Activated gamma-delta T cell (primary cell): ENCODE results near the gene PXDN.

Experiments used
- DNase-seq: peaks from one replicate; lab custom pipeline; 2025; lab: John Stamatoyannopoulos, UW

PXDN gene

GRCh38 chr2:1755436-1756191, 11.3 kb upstream of the PXDN start:
- DNase-seq: no peak

- DNase-seq: no peak
Measured at GRCh38 chr2:1754461-1755170, 10.3 kb upstream of the PXDN start.

GRCh38 chr2:1754046-1754445, 9.7 kb upstream of the PXDN start:
- no peak for DNase-seq

- DNase-seq: no peak
Measured at GRCh38 chr2:1752751-1753150, 8.4 kb upstream of the PXDN start.

GRCh38 chr2:1751767-1752725, 7.7 kb upstream of the PXDN start:
- no peak for DNase-seq

- DNase-seq: peak; percentile 20
Measured at GRCh38 chr2:1750933-1751766, 6.8 kb upstream of the PXDN start.

- DNase-seq: no peak
Measured at GRCh38 chr2:1750270-1750932, 6.1 kb upstream of the PXDN start.

GRCh38 chr2:1749489-1750119, 5.3 kb upstream of the PXDN start:
- DNase-seq: no peak

- no peak for DNase-seq
Measured at GRCh38 chr2:1748741-1749488, 4.6 kb upstream of the PXDN start.

- no peak for DNase-seq
Measured at GRCh38 chr2:1748176-1748740, 3.9 kb upstream of the PXDN start.

GRCh38 chr2:1747065-1747941, 3.0 kb upstream of the PXDN start:
- DNase-seq: no peak

GRCh38 chr2:1746174-1747064, 2.1 kb upstream of the PXDN start:
- DNase-seq: no peak

- DNase-seq: no peak
Measured at GRCh38 chr2:1745171-1746023, 1.1 kb upstream of the PXDN start.

GRCh38 chr2:1744151-1744445, 217 bp downstream of the PXDN start:
- DNase-seq: no peak

GRCh38 chr2:1743396-1744150, 742 bp downstream of the PXDN start:
- DNase-seq: no peak
